GM12872 (cell line): ENCODE data around the gene SOWAHD.
A peak's percentile ranks its signal among the peaks of the same experiment; 100 is the strongest.

ENCODE experiments used
- CTCF ChIP-seq: IDR thresholded peaks from 3 replicates; pipeline ENCODE4 v1.5.1; 2011; ENCODE audit warnings: low read depth, mild to moderate bottlenecking, low read length, moderate library complexity; ENCODE audit not compliant: insufficient read depth

Gene SOWAHD

GRCh38 chrX:119790977-119791436 is 32.6 kb downstream of the SOWAHD start:
- peak; percentile 46; the same call in 2 of the 3 replicates for TF ChIP-seq CTCF

- TF ChIP-seq CTCF, result no peak
These were observed 33.2 kb downstream of the SOWAHD start, which contains the start of gene RPL39 for GRCh38 chrX:119791437-119792231. RPL39 (minus strand) TSS chrX:119791630; CDS start chrX:119791576, 54 bp downstream.

- TF ChIP-seq CTCF, result no peak
These were observed 43.1 kb downstream of the SOWAHD start for GRCh38 chrX:119801253-119802221.

- TF ChIP-seq CTCF, result no peak
These were observed 44.2 kb downstream of the SOWAHD start for GRCh38 chrX:119802546-119802945.

GRCh38 chrX:119809185-119809666 is 50.8 kb downstream of the SOWAHD start:
- TF ChIP-seq CTCF, result no peak
